BJ (cell line): ENCODE results near the gene P3H1. TPM values are rescaled to one million over a fixed set of nuclear protein-coding genes. Genes with fewer than 3 reads are reported as not detected.

Experiments used
- CTCF ChIA-PET: fragments of 350-600 bp; formaldehyde crosslinking; extraction: SDS; loops from one replicate; lab custom pipeline; 2021; ENCODE audit warnings: antibody characterized with exemption, inconsistent platforms; lab: Yijun Ruan, JAX
- POLR2A ChIA-PET: fragments of 300-600 bp; sonication (Branson Sonifier 250); formaldehyde crosslinking; extraction: SDS; loops from one replicate; lab custom pipeline; 2021; ENCODE audit warnings: antibody characterized with exemption; lab: Charles Lee
- DNase-seq: peaks from one replicate; pipeline ENCODE4 v3.0.0-alpha.2; 2011; ENCODE audit warnings: low read depth
- H3K27me3 ChIP-seq: 2 replicates; pipeline ENCODE4 v1.6.0; 2011; ENCODE audit warnings: low read length; ENCODE audit not compliant: control insufficient read depth, insufficient read depth
- H3K36me3 ChIP-seq: 2 replicates; pipeline ENCODE4 v1.5.1; 2011; ENCODE audit warnings: low read length; ENCODE audit not compliant: control insufficient read depth, insufficient read depth
- H3K4me3 ChIP-seq: 2 replicates; pipeline ENCODE4 v1.5.1; 2011; ENCODE audit warnings: low read depth, mild to moderate bottlenecking, control low read depth, low read length
- polyA plus RNA-seq: library from polyadenylated mRNA; depleted of rRNA; stranded (reverse); fragments of >200 nt; gene quantifications from 2 replicates; pipeline ENCODE4 v1.2.3, GENCODE V29; 2011
- TF ChIP-seq, protein P1 (sequence below): IDR thresholded peaks from 2 replicates; pipeline ENCODE4 v1.5.1; 2011; ENCODE audit warnings: low read depth, mild to moderate bottlenecking, control low read depth, inconsistent platforms, low read length, moderate library complexity; ENCODE audit not compliant: insufficient read depth

P3H1 gene
- polyA plus RNA-seq, 1 experiment: 228 TPM

DNA sequence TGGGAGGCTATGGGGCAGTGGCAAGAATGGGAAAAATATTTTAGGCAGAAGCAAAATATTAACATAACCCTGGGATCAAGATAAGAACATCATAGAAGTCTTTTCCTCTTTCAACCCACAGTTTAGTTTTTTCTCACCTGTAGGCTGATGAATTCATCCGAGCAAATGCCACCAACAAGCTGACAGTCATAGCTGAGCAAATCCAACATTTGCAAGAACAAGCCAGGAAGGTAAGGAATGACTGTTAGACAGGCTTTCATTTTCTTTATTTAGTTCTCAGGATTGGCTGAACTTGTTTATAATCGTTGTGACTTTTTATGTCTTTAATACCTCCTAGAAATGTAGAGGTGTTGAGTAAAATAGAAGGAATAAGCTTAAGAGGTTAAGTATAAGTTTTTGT, 6.6 kb upstream of the P3H1 start:
- DNase-seq: no peak
- ChIA-PET POLR2A (no interaction called here), CTCF (interaction anchor here (1.5 kb wide), 2 partner anchors 7 to 300 kb away, joined by 5 to 7 read pairs; partner anchors contain the start of gene P3H1)
- Histone ChIP-seq H3K4me3 (no peak overlapping the region), H3K36me3 (peaks cover 17% of the 10 kb centered on the region), H3K27me3 (no peaks in the 10 kb centered on the region)
- TF ChIP-seq, protein P1, sequence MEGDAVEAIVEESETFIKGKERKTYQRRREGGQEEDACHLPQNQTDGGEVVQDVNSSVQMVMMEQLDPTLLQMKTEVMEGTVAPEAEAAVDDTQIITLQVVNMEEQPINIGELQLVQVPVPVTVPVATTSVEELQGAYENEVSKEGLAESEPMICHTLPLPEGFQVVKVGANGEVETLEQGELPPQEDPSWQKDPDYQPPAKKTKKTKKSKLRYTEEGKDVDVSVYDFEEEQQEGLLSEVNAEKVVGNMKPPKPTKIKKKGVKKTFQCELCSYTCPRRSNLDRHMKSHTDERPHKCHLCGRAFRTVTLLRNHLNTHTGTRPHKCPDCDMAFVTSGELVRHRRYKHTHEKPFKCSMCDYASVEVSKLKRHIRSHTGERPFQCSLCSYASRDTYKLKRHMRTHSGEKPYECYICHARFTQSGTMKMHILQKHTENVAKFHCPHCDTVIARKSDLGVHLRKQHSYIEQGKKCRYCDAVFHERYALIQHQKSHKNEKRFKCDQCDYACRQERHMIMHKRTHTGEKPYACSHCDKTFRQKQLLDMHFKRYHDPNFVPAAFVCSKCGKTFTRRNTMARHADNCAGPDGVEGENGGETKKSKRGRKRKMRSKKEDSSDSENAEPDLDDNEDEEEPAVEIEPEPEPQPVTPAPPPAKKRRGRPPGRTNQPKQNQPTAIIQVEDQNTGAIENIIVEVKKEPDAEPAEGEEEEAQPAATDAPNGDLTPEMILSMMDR: no peak

DNA sequence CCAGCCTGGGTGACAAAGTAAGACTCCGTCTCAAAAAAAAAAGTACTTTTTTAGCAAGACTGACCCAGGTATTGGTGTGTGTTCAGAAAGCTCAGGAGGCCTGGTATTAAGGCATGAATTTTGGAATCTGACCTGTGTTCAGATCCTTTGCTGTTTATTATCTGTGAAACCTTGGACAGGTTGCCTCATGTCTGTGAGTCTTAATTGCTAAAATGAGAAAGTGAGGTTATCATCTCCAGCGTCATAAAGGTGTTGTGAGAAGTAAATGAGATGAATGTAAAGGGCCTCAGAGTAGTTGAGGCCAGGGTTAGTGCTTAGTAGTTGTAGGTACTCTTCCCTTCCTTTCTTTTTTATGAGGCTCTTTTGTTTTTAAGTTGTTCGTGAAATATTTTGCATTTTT, 3.0 kb upstream of the P3H1 start:
- Histone ChIP-seq H3K36me3 (peaks cover 3% of the 10 kb centered on the region; the same call in 1 of the 2 replicates), H3K27me3 (no peaks in the 10 kb centered on the region), H3K4me3 (no peak overlapping the region)
- TF ChIP-seq, protein P1: no peak
- CTCF ChIA-PET: interaction anchor here (1.6 to 5.8 kb wide), 3 partner anchors 8 to 304 kb away, joined by 4 to 34 read pairs (median 8); no protein-coding TSS in a partner anchor
- no peak for DNase-seq
- POLR2A ChIA-PET: no interaction called here

DNA sequence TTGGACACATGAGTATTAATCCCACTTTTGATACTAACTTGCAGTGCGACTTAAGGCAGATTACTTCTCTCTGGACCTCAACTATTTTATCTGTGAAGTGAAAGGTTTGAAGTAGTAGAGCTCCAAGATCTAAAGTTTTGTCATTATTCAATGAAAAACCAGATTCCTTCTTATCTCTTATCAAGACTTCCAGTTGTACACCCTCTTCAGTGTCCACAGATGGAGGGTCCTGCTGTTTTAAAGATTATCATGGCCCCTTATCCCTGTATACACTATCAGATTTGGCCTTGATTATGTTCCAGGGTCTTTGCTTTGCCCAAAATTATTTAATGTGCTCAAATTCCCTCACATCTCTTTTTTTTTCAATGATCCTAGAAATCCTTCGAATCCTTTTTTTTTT, 1.3 kb upstream of the P3H1 start:
- Histone ChIP-seq H3K4me3 (no peak overlapping the region), H3K27me3 (no peaks in the 10 kb centered on the region), H3K36me3 (0 out of 2 replicates have a peak, but pooled peaks cover 1% of the 10 kb centered on the region)
- ChIA-PET POLR2A (no interaction called here), CTCF (interaction anchor here (1.6 to 5.8 kb wide), 3 partner anchors 10 to 595 kb away, joined by 5 to 34 read pairs (median 8); no protein-coding TSS in a partner anchor)
- TF ChIP-seq, protein P1: no peak
- DNase-seq: no peak

DNA sequence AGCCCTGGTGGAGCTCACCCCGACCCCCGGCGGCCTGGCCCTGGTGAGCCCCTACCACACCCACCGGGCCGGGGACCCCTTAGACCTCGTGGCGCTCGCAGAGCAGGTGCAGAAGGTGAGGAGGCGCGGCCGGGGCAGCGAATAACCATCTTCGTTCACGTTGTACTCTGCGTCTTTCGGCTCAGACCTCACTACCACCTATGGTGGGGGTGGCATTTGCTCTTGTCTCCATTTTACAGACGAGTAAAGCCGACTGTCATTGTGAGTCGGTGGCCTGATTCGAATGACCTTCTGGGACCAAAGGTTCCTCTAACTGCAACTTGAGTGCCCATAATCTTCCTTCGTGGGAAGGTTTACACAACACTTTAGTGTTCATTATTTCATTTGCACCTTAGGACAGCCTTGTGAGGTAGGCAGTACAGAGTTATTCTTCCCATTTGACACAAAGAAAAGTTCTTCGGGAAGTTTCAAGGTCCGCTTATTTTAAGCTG, 727 bp upstream of the P3H1 start:
- peak overlapping the region; percentile 69 for H3K4me3 ChIP-seq
- DNase-seq: no peak
- peaks cover under 1% of the 10 kb centered on the region for H3K36me3 ChIP-seq
- no peaks in the 10 kb centered on the region for H3K27me3 ChIP-seq
- TF ChIP-seq, protein P1: no peak
- CTCF ChIA-PET: interaction anchor here (2.1 to 5.8 kb wide), 3 partner anchors 10 to 594 kb away, joined by 5 to 34 read pairs (median 17); no protein-coding TSS in a partner anchor
- POLR2A ChIA-PET: interaction anchor here (0.7 kb wide), 1 partner anchor 433 kb away, joined by 4 read pairs; no protein-coding TSS in a partner anchor

DNA sequence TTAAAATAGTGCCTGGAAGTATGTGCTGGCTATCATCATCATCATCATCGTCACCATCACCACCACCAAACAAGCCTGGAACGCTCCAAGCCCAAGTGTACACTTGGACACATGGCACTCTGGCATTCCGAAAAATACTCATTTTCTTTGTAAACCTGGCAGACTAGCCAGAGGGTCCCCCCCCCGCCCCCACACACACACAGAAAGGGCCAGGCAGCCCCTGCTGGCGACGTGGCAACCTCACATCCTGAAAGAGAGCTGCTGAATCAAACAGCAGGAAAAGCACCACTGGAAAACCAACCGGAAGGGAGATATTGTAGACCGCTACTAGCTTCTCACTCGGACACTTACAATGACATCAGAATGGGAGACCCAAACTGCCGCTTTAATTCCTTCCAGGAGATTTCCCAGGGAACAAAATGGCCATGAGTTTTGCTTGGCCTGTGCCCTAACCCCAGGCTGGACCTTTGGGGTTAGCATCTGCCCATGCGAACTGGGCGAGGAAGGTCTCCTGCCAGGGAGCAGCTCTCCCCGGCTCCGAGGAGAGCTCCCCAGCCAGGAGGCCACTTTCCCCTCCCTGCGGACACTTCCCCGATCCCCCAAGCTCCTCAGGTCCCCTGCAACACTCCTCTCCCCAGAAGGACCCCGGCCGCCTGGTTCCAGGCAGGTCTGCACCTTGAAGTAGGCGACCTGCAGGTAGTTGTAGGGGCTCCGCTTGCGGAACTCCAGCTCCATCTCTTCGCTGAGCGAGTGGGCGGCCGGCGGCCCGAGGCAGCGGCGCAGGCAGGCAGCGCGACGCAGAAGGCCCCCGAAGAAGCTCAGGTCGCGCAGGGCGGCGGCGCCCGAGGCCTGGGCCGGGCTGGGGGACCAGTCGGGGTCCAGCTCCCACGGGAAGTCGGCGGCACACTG, 742 bp downstream of the P3H1 start:
- Histone ChIP-seq H3K4me3 (peak overlapping the region; percentile 69), H3K36me3 (peaks cover 7% of the 10 kb centered on the region), H3K27me3 (no peaks in the 10 kb centered on the region)
- TF ChIP-seq, protein P1: peak; percentile 81
- DNase-seq: no peak
- ChIA-PET CTCF (interaction anchor here (0.6 to 5.8 kb wide), 21 partner anchors 8 to 593 kb away, joined by 3 to 34 read pairs (median 4); no protein-coding TSS in a partner anchor), POLR2A (interaction anchor here (0.6 to 0.9 kb wide), 7 partner anchors 12 to 501 kb away, joined by 3 to 6 read pairs (median 4); partner anchors contain the start of genes ERMAP and SVBP)
